Left lung (tissue), 14 donors: ENCODE results near the gene IL1A. TPM values are rescaled to one million over a fixed set of nuclear protein-coding genes. Genes with fewer than 3 reads are reported as not detected.
A peak's percentile ranks its signal among the peaks of the same experiment; 100 is the strongest.
"Not testable (repeated sequence)": the region's sequence is repeated elsewhere in the genome, so short reads cannot be mapped to it uniquely, and the experiment has no call there.

Experiments
- ATAC-seq: fragments of 200-7000 bp; cut with Tn5 transposase; one replicate; pipeline ENCODE4 v1.9.1; 2020; ENCODE audit warnings: moderate library complexity
- DNase-seq, 4 donors: peaks; one replicate each; pipeline ENCODE4 v3.0.0-alpha.2; 2013 to 2020
- H3K27ac ChIP-seq, 2 donors: fragments of 200-600 bp; sonication (generic) in 1 of 2; one replicate each; pipeline versions ENCODE4 v1.5.0 to v1.8.0; 2020 to 2021
- H3K27me3 ChIP-seq, 2 donors: fragments of 200-600 bp; sonication (generic) in 1 of 2; one replicate each; pipeline versions ENCODE4 v1.5.0 to v1.8.0; 2020 to 2021
- H3K36me3 ChIP-seq, 2 donors: fragments of 200-600 bp; sonication (generic) in 1 of 2; one replicate each; pipeline versions ENCODE4 v1.5.0 to v1.8.0; 2020 to 2021
- H3K4me1 ChIP-seq, 2 donors: fragments of 200-600 bp; one replicate each; pipeline ENCODE4 v1.8.0; 2021
- H3K4me3 ChIP-seq, 2 donors: fragments of 200-600 bp; sonication (generic) in 1 of 2; one replicate each; pipeline versions ENCODE4 v1.5.0 to v1.8.0; 2020 to 2021; ENCODE audit warnings: mild to moderate bottlenecking in 1 of 2
- H3K9me3 ChIP-seq, 2 donors: fragments of 200-600 bp; sonication (generic) in 1 of 2; one replicate each; pipeline versions ENCODE4 v1.5.0 to v1.8.0; 2020 to 2021
- CTCF ChIP-seq, 2 donors: fragments of 200-600 bp; sonication (generic) in 1 of 2; IDR thresholded peaks; one replicate each; pipeline versions ENCODE4 v1.5.0 to v1.8.0; 2021; ENCODE audit warnings: antibody characterized with exemption in 2 of 2
- intact Hi-C, 2 donors: fragments of 100-400 bp; cut with DNase I; formaldehyde crosslinking; loops; one replicate each; pipeline versions ENCODE4 v1.11.2 to v1.14.2; 2022
- long read RNA-seq, 12 donors: library from polyadenylated mRNA in 2 of 12; unstranded in 2 of 12; transcript quantifications; one replicate each; pipeline ENCODE4 v2.0.0 and lab custom pipeline, GENCODE V29; 2019 to 2026
- polyA plus RNA-seq, 6 donors: library from polyadenylated mRNA; unstranded; fragments of 120-200 nt; gene quantifications; one replicate each; pipeline ENCODE4 v1.2.1, GENCODE V29; 2013; ENCODE audit not compliant: insufficient read length in 6 of 6
- total RNA-seq, 2 donors: library from RNA; stranded (reverse); fragmentation: NEBNext Ultra II Directional; extraction: Animal tissue kit (Norgen Biotek cat#: 25700); gene quantifications; one replicate each; pipeline ENCODE4 v1.2.1, GENCODE V29; 2021
- donor health status: DM: no; HTN: yes; CAD: no.
- donor health status: DM: no; HTN: no; CAD: no.

IL1A gene
- total RNA-seq (1 to 10 TPM in 1 of 2 donors, under 1 TPM in 1; 0.50 to 2.0 TPM), polyA plus RNA-seq (under 1 TPM; 0.07 to 0.16 (median 0.09) TPM)
- long read RNA-seq, donor 1: 0 reads
- long read RNA-seq, donor 2: 0 reads
- long read RNA-seq, donor 3: 0 reads
- long read RNA-seq, donor 4: 0 reads
- long read RNA-seq, donor 5: 0 reads
- long read RNA-seq, donor 6: 0 reads
- long read RNA-seq, donor 7: 0 reads
- long read RNA-seq, donor 8: 0 reads
- long read RNA-seq, donor 9: 0 reads
- long read RNA-seq, donor 10: 0 reads
- long read RNA-seq, donor 11: 0 reads
- long read RNA-seq, donor 12: 0 reads

- peak within 1 kb of the TSS in 1 of 2 donors; percentile 35 for H3K27ac ChIP-seq
These were observed at the start of gene IL1A for GRCh38 chr2:112784199-112785189. TSS of gene IL1A (minus strand) at chr2:112784493. CDS start at chr2:112783770, 723 bp downstream.

GRCh38 chr2:112833976-112834375, 49.7 kb upstream of the IL1A start:
- no peak for DNase-seq
- Histone ChIP-seq H3K4me1 (peaks cover 0 to 60% of the 10 kb centered on the region in 2 donors), H3K9me3 (no peaks in the 10 kb centered on the region), H3K27me3 (no peaks in the 10 kb centered on the region), H3K4me3 (peak overlapping the region in 1 of 2 donors; percentile 42), H3K27ac (peak overlapping the region in 1 of 2 donors; percentile 72), H3K36me3 (peaks cover 0 to 35% of the 10 kb centered on the region in 2 donors)
- no peak for TF ChIP-seq CTCF (IDR thresholded peaks at IDR 0.05)
- no peak for ATAC-seq
- intact Hi-C loops: no loop called here

More at GRCh38 chr2:112784199-112785189, at the start of gene IL1A:
- H3K9me3 ChIP-seq: no peaks in the 10 kb centered on the region
- TF ChIP-seq CTCF (IDR thresholded peaks at IDR 0.05): no peak
- H3K4me1 ChIP-seq: peaks cover 0 to 24% of the 10 kb centered on the region in 2 donors
- DNase-seq: no peak
- intact Hi-C loops: no loop called here
- H3K27me3 ChIP-seq: no peaks in the 10 kb centered on the region
- no peaks in the 10 kb centered on the region for H3K36me3 ChIP-seq
- peak within 1 kb of the TSS in 1 of 2 donors; percentile 13 for H3K4me3 ChIP-seq
- ATAC-seq: peak; percentile 75

- Histone ChIP-seq H3K4me1 (peaks cover 0 to 56% of the 10 kb centered on the region in 2 donors), H3K36me3 (peaks cover 0 to 35% of the 10 kb centered on the region in 2 donors), H3K4me3 (peak overlapping the region in 1 of 2 donors; percentile 42), H3K27ac (peak overlapping the region in 1 of 2 donors; percentile 72)
- H3K27me3 ChIP-seq, H3K9me3 ChIP-seq, DNase-seq, intact Hi-C loops, ATAC-seq: not testable (repeated sequence)
These were observed 49.3 kb upstream of the IL1A start for GRCh38 chr2:112833639-112833931.

- ATAC-seq: no peak
- peak overlapping the region in 1 of 2 donors; percentile 72 for H3K27ac ChIP-seq
- peak overlapping the region in 1 of 2 donors; percentile 42 for H3K4me3 ChIP-seq
- H3K27me3 ChIP-seq: no peaks in the 10 kb centered on the region
- TF ChIP-seq CTCF (IDR thresholded peaks at IDR 0.05): no peak
- peaks cover 0 to 51% of the 10 kb centered on the region in 2 donors for H3K4me1 ChIP-seq
- H3K9me3 ChIP-seq: no peaks in the 10 kb centered on the region
- peak in 1 of 4 donors; percentile 70 for DNase-seq
- intact Hi-C loops: no loop called here
- H3K36me3 ChIP-seq: peaks cover 0 to 35% of the 10 kb centered on the region in 2 donors
These were observed 48.7 kb upstream of the IL1A start for GRCh38 chr2:112832841-112833638.
